AG04450 (cell line): ENCODE results near the gene CUTC. TPM values are rescaled to one million over a fixed set of nuclear protein-coding genes. Genes with fewer than 3 reads are reported as not detected.
"Not testable (repeated sequence)": the region's sequence is repeated elsewhere in the genome, so short reads cannot be mapped to it uniquely, and the experiment has no call there.

ENCODE experiments used
- CTCF ChIA-PET: fragments of 300-600, 350-600 bp; formaldehyde crosslinking; extraction: SDS; loops from one replicate; lab custom pipeline; 2022; ENCODE audit warnings: antibody characterized with exemption, inconsistent platforms; lab: Charles Lee
- POLR2A ChIA-PET: fragments of 350-600 bp; formaldehyde crosslinking; extraction: SDS; loops from one replicate; lab custom pipeline; 2021; ENCODE audit warnings: antibody characterized with exemption, inconsistent platforms; lab: Yijun Ruan, JAX
- DNase-seq: peaks from one replicate; pipeline ENCODE4 v3.0.0-alpha.2; 2011; ENCODE audit warnings: low read depth, low spot score
- H3K27ac ChIP-seq: one replicate; pipeline ENCODE4 v1.5.1; 2012; ENCODE audit warnings: low read depth, low read length, control low read depth
- H3K27me3 ChIP-seq: one replicate; pipeline ENCODE4 v1.6.0; 2012; ENCODE audit warnings: low read length; ENCODE audit not compliant: control insufficient read depth, insufficient read depth
- H3K4me3 ChIP-seq: 2 replicates; pipeline ENCODE4 v1.5.1; 2011; ENCODE audit warnings: mild to moderate bottlenecking, low read depth, low read length, control low read depth
- H3K9me3 ChIP-seq: 2 replicates; pipeline ENCODE4 v1.5.1; 2012; ENCODE audit warnings: low read length; ENCODE audit not compliant: control insufficient read depth, insufficient read depth
- polyA plus RNA-seq: library from polyadenylated mRNA; depleted of rRNA; stranded (reverse); fragments of >200 nt; gene quantifications from 2 replicates; pipeline ENCODE4 v1.2.3, GENCODE V29; 2011
- TF ChIP-seq, protein P1 (sequence below): IDR thresholded peaks from 2 replicates; pipeline ENCODE4 v1.5.1; 2011; ENCODE audit warnings: low read depth, low read length, control low read depth, inconsistent platforms

CUTC gene
- polyA plus RNA-seq, 1 experiment, result 18.0 TPM

DNA sequence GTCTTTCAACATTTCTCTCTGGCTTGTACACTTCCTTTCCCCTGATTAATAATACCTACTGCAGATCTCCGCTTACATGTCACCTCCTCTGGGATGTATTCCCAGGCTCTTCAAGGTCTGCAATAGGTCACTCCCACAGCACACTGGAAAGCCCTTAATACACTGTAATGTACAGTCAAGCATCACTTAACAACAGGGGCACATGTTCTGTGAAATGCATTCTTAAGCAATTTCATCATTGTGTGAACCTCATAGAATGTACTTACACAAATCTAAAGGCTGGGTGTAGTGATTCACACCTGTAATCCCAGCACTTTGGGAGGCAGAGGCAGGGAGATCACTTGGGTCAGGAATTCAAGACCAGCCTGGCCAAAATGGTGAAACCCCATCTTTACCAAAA, 2.0 kb upstream of the CUTC start:
- no peak for DNase-seq
- CTCF ChIA-PET, result interaction anchor here (1.8 kb wide), 1 partner anchor 115 kb away, joined by 7 read pairs; no protein-coding TSS in a partner anchor

DNA sequence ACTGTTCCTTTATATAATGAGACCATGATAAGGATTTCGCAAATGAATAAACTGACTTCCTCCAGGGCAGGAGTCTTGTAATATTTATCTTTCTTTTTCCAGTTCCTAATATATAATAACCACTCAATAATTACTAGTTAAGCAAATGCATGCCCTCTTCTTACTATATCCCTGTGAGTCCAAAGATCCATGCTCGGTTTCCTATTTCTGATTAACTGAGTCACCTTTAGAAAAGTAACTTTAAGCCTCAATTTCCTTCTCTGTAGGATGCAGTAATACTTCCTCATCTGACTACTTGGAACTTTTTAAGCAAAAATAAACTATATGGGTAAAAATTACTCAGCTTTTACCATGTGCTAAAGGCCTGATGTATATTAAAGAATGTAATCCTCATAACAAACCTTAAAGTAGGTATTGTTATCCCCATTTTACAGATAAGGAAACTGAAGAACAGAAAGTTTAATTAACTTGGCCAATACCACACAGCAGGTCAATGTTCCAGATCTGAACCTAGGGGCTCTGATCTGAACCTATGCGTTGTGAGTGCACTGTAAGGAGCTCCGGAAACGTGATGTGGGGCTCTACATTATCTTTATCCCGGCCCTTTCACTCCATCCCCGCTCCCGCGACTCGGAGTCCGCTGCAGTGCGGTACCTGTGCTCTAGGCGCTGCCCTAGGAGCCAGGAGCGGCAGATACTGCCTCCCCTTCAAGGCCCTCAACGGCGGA, 565 bp upstream of the CUTC start:
- Histone ChIP-seq H3K27ac (peak overlapping the region; percentile 58), H3K4me3 (peak overlapping the region; percentile 98)

More for the DNA sequence above, 2.0 kb upstream of the CUTC start:
- TF ChIP-seq, protein P1, sequence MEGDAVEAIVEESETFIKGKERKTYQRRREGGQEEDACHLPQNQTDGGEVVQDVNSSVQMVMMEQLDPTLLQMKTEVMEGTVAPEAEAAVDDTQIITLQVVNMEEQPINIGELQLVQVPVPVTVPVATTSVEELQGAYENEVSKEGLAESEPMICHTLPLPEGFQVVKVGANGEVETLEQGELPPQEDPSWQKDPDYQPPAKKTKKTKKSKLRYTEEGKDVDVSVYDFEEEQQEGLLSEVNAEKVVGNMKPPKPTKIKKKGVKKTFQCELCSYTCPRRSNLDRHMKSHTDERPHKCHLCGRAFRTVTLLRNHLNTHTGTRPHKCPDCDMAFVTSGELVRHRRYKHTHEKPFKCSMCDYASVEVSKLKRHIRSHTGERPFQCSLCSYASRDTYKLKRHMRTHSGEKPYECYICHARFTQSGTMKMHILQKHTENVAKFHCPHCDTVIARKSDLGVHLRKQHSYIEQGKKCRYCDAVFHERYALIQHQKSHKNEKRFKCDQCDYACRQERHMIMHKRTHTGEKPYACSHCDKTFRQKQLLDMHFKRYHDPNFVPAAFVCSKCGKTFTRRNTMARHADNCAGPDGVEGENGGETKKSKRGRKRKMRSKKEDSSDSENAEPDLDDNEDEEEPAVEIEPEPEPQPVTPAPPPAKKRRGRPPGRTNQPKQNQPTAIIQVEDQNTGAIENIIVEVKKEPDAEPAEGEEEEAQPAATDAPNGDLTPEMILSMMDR, result no peak
- H3K4me3 ChIP-seq, result no peak overlapping the region
- POLR2A ChIA-PET, result no interaction called here
- H3K9me3 ChIP-seq, result no peaks in the 10 kb centered on the region; the same call in 1 of the 2 replicates
- no peaks in the 10 kb centered on the region for H3K27me3 ChIP-seq
- H3K27ac ChIP-seq, result no peak overlapping the region

DNA sequence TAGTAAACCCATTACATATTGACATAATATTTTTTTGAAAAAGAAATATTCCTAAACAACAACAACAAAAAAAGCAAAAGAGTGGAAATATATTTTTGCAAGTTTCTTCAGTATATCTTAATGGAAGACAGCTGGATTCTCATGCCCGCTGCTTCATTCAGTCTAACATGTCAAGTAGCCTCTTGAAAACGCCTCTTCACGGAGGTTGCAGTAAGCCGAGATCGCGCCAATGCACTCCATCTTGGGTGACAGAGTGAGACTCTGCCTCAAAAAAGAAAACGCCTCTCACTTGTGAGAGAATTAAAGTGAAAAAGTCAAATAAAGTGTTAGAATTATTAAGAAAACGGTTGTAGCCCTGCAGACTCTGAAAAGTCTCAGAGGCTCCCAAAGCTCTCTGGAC, 1.3 kb downstream of the CUTC start:
- ChIA-PET CTCF (interaction anchor here (0.5 to 3.4 kb wide), 4 partner anchors 10 to 112 kb away, joined by 3 to 20 read pairs (median 6); no protein-coding TSS in a partner anchor), POLR2A (interaction anchor here (0.5 to 1.8 kb wide), 4 partner anchors 40 to 289 kb away, joined by 3 to 14 read pairs (median 6); partner anchors contain the start of gene SLC25A28)
- peak overlapping the region; percentile 45 for H3K4me3 ChIP-seq
- H3K9me3 ChIP-seq, result no peaks in the 10 kb centered on the region; the same call in 1 of the 2 replicates
- no peak for DNase-seq
- H3K27ac ChIP-seq, result peak overlapping the region; percentile 21
- no peaks in the 10 kb centered on the region for H3K27me3 ChIP-seq
- TF ChIP-seq, protein P1, result no peak

More for the DNA sequence above, 565 bp upstream of the CUTC start:
- no peak for DNase-seq
- POLR2A ChIA-PET, result interaction anchor here (0.7 to 1.8 kb wide), 11 partner anchors 10 to 777 kb away, joined by 3 to 14 read pairs (median 5); partner anchors contain the start of genes ENTPD7 and SLC25A28
- CTCF ChIA-PET, result interaction anchor here (0.7 to 3.4 kb wide), 9 partner anchors 8 to 493 kb away, joined by 3 to 20 read pairs (median 5); no protein-coding TSS in a partner anchor
- TF ChIP-seq, protein P1, result 0 out of 2 replicates have a peak, but pooled peaks have one; percentile 5
- H3K27me3 ChIP-seq, result no peaks in the 10 kb centered on the region
- H3K9me3 ChIP-seq, result no peaks in the 10 kb centered on the region; the same call in 1 of the 2 replicates

DNA sequence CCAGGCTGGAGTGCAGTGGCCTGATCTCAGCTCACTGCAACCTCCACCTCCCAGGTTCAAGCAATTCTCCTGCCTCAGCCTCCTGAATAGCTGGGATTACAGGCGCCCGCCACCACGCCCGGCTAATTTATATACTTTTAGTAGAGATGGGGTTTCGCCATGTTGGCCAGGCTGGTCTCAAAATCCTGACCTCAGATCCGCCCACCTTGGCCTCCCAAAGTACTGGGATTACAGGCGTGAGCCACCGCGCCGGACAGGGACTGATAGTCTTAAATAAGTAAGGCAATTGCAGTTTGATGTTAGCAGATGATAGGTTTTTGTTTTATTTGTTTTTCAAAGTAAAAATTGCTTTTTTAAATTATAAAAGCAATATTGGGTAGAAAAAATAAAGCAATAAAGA, 2.1 kb downstream of the CUTC start:
- H3K9me3 ChIP-seq, H3K4me3 ChIP-seq, POLR2A ChIA-PET, DNase-seq, H3K27me3 ChIP-seq, H3K27ac ChIP-seq: not testable (repeated sequence)
- CTCF ChIA-PET, result interaction anchor here (0.6 to 3.4 kb wide), 3 partner anchors 9 to 177 kb away, joined by 3 to 20 read pairs (median 5); no protein-coding TSS in a partner anchor

DNA sequence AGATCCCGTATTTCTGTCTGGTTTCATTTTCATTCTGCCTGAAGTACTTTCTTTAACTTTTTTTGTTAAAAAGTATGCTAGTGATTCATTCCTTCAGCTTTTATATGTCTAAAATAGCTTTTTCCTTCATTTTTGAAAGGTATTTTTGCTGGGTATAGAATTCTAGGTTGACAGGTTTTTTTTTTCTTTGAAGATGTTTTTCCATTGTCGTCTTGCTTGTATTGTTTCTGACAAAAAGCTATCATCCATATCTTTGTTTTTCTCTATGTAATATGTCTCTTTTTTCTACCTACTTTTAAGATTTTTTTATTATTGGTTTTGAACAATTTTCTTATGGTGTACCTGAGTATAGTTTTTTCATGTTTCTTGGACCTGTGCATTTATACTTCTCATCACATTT, 8.2 kb downstream of the CUTC start:
- TF ChIP-seq, protein P1, result no peak
- Histone ChIP-seq H3K9me3 (peaks cover 2% of the 10 kb centered on the region; the same call in 1 of the 2 replicates), H3K4me3 (no peak overlapping the region), H3K27me3 (no peaks in the 10 kb centered on the region), H3K27ac (no peak overlapping the region)
- ChIA-PET POLR2A (no interaction called here), CTCF (interaction anchor here (0.7 to 6.5 kb wide), 4 partner anchors 8 to 111 kb away, joined by 3 to 28 read pairs (median 4); partner anchors contain the start of genes COX15 and CUTC)
- no peak for DNase-seq
